Measurements from ENCODE around the gene TCN2.

DNA sequence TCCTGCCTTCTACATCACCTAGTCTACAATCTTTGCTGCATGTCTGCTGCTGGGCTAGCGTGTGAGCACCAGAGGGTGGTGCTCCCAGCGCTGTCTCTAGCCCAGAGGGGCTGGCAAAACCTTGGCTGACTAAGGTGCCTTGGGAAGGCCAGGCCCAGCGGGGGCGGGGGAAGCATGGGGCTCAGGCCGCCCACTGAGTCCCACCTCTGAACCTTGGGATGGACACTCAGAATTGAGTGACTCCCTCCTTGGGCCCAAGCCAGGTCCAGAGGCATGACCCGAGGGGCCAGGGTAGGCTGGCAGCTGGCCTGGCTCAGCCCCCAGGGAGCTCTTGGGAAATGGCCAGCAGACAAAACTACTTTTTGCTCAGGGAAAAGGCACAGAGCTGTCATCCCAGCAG is 24.9 kb upstream of the TCN2 start:
- TF ChIP-seq POLR2A (IDR thresholded peaks at IDR 0.05; ENCODE audit: low read depth, low read length) (no peak), RFX5 (IDR thresholded peaks at IDR 0.05; ENCODE audit: low read depth, low read length) (no peak), RAD21 (IDR thresholded peaks at IDR 0.05; ENCODE audit: low read length) (no peak), NFE2L2 (IDR thresholded peaks at IDR 0.05; ENCODE audit: low read depth, low read length) (no peak), MAZ (IDR thresholded peaks at IDR 0.05; ENCODE audit: borderline replicate concordance, low read depth, low read length) (no peak), RCOR1 (IDR thresholded peaks at IDR 0.05; ENCODE audit: insufficient replicate concordance, low read length) (no peak), CEBPB (IDR thresholded peaks at IDR 0.05; ENCODE audit: low read depth, low read length) (no peak), MXI1 (IDR thresholded peaks at IDR 0.05; ENCODE audit: borderline replicate concordance, low read depth, low read length) (no peak), SMC3 (IDR thresholded peaks at IDR 0.05; ENCODE audit: low read depth, low read length) (no peak), CHD1 (IDR thresholded peaks at IDR 0.05; ENCODE audit: low read depth, low read length) (no peak)
- TF ChIP-seq, protein P1, sequence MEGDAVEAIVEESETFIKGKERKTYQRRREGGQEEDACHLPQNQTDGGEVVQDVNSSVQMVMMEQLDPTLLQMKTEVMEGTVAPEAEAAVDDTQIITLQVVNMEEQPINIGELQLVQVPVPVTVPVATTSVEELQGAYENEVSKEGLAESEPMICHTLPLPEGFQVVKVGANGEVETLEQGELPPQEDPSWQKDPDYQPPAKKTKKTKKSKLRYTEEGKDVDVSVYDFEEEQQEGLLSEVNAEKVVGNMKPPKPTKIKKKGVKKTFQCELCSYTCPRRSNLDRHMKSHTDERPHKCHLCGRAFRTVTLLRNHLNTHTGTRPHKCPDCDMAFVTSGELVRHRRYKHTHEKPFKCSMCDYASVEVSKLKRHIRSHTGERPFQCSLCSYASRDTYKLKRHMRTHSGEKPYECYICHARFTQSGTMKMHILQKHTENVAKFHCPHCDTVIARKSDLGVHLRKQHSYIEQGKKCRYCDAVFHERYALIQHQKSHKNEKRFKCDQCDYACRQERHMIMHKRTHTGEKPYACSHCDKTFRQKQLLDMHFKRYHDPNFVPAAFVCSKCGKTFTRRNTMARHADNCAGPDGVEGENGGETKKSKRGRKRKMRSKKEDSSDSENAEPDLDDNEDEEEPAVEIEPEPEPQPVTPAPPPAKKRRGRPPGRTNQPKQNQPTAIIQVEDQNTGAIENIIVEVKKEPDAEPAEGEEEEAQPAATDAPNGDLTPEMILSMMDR (conservative IDR thresholded peaks at IDR 0.05; ENCODE audit: low read depth, low read length) = no peak
- TF ChIP-seq, protein P2, sequence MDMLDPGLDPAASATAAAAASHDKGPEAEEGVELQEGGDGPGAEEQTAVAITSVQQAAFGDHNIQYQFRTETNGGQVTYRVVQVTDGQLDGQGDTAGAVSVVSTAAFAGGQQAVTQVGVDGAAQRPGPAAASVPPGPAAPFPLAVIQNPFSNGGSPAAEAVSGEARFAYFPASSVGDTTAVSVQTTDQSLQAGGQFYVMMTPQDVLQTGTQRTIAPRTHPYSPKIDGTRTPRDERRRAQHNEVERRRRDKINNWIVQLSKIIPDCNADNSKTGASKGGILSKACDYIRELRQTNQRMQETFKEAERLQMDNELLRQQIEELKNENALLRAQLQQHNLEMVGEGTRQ (IDR thresholded peaks at IDR 0.05; ENCODE audit: low read depth, low read length) = no peak
- TF ChIP-seq, protein P3, sequence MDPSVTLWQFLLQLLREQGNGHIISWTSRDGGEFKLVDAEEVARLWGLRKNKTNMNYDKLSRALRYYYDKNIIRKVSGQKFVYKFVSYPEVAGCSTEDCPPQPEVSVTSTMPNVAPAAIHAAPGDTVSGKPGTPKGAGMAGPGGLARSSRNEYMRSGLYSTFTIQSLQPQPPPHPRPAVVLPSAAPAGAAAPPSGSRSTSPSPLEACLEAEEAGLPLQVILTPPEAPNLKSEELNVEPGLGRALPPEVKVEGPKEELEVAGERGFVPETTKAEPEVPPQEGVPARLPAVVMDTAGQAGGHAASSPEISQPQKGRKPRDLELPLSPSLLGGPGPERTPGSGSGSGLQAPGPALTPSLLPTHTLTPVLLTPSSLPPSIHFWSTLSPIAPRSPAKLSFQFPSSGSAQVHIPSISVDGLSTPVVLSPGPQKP (IDR thresholded peaks at IDR 0.05; ENCODE audit: borderline replicate concordance, low read depth, low read length) = no peak
